Measurements from ENCODE around the gene OSBPL9.

- TF ChIP-seq CCNT2 (IDR thresholded peaks at IDR 0.05; ENCODE audit: borderline replicate concordance, extremely low read depth, insufficient read length, low read depth, low read length) (no peak), CBFB (CRISPR knock-in tag; IDR thresholded peaks at IDR 0.05) (no peak), HDAC6 (IDR thresholded peaks at IDR 0.05; ENCODE audit: low read depth, low read length) (no peak), MAX (CRISPR knock-in tag; IDR thresholded peaks at IDR 0.05) (no peak), ELK1 (CRISPR knock-in tag; IDR thresholded peaks at IDR 0.05) (no peak), EZH2 (IDR thresholded peaks at IDR 0.05; ENCODE audit: borderline replicate concordance, low read depth, low read length) (no peak), CTCF (IDR thresholded peaks at IDR 0.05 in 2 of 3, conservative IDR thresholded peaks at IDR 0.05 in 1 of 3; ENCODE audit: insufficient read depth in 2 of 3, low read depth in 1 of 3, low read length in 3 of 3) (no peak)
Observed at GRCh38 chr1:51576085-51576444, 40.8 kb upstream of the OSBPL9 start.
